NK-92 (cell line): ENCODE data around the gene FNDC8.
"Not testable (repeated sequence)": the region's sequence is repeated elsewhere in the genome, so short reads cannot be mapped to it uniquely, and the experiment has no call there.

Source experiments
- DNase-seq: peaks from one replicate; lab custom pipeline; 2025; ENCODE audit not compliant: unreplicated experiment; lab: John Stamatoyannopoulos, UW

Gene FNDC8

DNA sequence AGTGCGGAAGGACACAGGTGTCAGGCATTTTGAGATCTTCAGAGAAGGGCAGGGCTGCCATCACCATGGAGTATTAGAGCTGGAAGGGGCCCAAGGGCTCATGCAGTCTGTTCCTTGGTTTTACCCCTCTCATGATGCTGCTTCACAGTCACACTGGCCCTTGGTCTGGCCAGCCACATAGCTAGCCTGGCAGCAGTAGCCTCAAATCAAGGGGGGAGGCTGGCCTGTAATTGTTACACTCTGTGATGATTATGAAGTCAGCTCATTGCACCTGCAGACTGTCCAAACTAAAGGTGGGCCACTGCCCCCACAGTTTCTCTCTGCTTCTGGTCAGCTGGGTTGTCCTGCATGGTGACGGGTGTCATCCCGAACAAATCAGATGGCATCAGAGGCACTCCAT, at the start of gene FNDC8:
Gene FNDC8, plus strand, starts transcription at position 301 of the 400 bp plus-strand sequence. Its CDS starts 79 bp downstream, at position 380.
- no peak for DNase-seq

GRCh38 chr17:35073183-35073790, 48.1 kb upstream of the FNDC8 start:
- no peak for DNase-seq

DNA sequence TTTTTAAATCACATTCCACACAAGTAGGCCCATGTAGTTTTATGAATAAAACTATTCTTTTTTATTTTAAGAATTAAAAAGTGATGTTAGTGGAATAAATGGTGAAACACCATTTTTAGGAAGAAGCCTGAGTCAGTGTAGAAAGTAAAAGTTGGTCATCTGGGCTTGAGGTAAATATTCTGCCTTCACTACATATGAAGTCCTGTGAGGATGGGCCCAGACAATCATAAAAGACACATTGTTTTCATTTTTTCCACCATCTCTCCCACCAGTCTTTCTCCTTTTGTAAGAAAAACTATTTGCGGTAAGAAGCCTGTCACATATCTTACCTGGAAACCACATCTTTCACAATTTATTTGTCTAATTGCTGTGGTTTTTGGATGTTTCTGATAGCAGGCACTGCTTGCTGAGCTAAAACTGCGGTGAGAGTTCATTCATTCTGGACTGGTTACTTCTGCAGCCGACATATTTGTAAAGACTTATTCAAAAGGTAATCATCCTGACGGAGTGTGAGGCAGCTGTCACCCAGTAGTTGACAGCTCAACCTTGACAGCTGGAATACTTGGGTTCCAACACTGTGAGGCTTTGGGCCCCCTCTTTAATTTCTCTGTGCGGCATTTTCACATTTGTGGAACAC, 47.3 kb upstream of the FNDC8 start:
- no peak for DNase-seq

DNA sequence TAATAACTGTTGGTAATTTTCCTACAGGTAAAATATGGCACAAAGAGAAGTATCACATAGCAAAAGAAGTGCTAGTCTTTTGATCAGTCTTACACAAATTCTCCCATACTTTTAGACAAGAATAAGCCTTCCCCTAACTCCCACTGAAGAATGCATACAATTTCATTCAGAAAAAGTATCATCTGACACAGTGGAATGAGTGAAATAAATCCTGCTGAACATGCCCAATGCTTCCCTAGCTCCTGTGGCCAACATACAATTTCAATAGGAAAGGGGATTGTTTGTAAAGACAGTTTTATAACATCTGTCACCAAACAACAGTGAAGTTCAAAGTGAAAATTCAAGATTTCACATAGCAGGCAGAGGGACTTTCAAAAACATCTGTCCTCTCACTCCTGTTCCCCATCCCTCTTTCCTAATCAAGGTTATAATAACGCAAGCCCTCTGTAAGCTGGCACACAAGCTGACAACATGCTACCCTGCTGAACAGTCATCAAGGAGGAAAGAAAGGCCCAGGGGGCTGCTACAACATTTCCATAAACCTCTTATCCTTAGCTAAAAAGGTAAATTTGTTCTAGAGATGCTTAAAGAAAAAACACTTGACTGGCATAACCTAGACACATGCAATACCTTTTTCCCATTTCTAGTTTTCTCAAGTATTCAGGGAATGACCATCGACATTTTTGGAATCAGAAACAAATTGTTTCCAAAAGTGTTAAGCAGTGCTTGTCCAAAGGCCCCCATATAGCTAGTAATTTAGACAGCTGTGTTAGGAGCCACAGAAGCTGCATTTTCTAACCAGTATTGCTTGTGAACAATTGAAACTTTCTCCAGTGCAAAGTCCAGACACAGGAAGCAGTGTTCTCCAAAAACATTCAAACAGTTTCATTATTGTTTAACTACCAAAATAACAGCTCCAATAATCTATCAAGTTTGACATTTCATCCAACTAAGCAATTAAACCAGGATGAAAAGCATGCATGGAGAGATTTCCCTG, 46.4 kb upstream of the FNDC8 start:
- DNase-seq = no peak

DNA sequence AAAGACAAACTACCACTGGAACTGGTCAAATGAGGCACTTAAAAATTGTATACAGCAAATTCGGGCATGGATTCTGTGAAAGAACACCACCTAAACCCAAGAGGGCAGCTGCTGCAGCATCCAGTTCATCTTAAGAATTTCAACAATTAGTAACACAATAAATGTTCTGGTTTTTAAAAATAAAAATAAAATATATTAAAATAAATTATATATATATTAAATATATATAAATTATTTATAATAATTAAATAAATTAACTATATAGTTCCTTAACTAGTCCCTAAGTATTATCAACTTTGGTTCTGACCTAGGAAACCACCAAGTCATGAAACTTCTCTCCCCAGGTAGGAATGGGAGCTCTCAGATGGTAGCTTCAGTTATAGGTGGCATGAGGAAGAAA, 44.5 kb upstream of the FNDC8 start:
- DNase-seq = no peak

DNA sequence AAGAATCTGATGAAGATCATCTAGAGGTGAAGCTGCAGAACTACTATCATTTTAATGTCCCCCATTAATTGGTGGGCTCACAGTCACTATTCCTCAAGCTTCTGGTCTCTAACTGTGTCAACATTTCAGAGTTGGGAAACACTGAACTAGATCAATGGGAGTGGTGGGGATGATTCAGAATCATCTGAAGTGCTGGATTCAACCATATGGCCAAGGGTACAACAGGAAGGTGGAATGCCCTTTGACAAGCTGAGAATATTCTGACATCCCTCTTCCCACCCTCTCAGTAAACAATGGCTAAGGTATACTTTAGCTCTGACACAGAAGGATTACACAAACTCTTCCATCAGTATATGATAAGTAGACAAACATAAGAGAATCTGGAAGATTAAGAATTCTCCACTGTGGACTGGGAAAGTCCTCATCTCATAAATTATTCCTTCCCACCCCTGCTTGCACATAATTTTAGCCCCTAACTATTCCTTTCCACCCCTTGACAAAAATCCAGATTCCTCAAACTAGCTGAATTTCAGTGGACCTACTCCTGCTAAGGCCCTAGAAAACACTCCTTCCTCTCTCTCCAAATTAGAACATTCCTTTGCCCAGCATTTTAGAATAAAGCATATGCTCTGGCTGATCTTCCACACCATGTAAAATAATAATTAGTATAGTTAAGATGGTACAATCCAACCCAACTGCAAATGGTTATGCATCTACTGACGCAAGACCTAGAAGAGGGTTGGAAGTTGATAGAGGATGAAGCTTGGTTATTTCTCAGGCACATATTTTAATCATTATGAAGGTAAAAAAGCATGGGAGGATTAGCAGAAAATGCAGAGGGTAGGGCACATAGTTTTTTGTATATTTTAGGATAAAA, 41.6 kb upstream of the FNDC8 start:
- no peak for DNase-seq

DNA sequence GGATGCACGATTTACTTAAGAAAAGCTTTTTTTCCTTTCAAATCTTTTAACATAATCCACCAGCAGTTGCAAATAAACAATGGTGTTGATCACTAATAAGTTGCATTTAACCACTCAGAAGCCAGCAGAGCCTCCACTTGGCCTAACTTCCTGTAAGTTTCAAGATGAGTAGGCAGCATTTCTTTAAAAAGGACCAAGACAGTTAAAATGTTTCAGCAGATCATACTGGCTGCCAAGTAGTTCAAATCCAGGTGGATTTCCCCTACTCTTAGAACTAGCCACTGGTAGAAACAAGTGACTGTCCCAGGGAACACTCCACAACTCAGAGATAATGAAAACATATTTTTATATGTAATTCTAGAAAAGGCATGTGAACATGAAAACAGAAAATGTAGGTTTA, 40.9 kb upstream of the FNDC8 start:
- no peak for DNase-seq

- no peak for DNase-seq
Observed at GRCh38 chr17:35081638-35082037, 39.8 kb upstream of the FNDC8 start.

DNA sequence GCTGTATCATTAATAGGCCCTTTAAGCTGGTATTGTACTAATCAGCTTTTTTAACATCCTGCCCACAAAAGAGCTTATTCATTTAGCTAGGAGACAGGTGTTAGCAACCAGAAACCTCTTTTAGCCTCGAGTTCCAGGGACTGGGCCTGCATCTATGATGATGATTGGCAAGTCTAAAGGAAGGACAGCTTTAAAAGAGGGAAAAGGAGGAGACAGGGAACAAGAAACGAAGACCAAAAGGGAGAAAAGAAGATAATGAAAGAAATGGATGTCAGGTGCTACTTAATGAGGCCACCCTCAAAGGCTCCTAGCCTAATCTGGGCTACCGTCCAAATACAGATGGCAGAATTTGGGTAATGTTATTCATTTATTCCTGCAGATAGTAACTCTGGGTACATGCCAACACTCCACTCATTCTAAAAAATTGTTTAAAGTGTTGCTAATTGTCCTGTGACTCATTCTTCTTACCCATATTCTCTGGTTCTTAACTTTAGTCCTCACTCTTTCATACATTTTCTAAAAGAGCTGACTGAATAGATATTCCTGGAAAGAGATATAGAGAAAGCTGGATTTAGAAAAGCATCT, 39.2 kb upstream of the FNDC8 start:
- DNase-seq = no peak

DNA sequence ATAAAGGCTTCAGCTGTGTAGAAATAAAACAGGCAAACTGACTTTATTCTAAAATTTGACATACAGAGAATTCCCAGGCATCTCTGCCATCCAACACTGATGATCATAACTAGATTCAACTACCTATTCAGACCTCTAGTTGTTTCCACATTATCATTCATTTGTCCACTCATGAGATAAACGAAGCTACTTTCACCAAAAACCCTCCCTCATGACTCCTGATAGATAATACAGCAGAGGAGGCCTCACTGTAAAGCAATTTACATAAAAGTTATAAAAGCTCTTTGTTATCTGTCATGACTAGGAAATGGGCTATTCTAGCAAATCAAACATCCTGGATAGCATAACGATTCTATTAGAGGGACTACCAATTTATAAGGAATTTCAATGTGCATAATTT, 38.3 kb upstream of the FNDC8 start:
- no peak for DNase-seq

- DNase-seq = no peak
Observed at GRCh38 chr17:35084987-35085386, 36.4 kb upstream of the FNDC8 start.

- no peak for DNase-seq
Observed at GRCh38 chr17:35086164-35086563, 35.3 kb upstream of the FNDC8 start.

DNA sequence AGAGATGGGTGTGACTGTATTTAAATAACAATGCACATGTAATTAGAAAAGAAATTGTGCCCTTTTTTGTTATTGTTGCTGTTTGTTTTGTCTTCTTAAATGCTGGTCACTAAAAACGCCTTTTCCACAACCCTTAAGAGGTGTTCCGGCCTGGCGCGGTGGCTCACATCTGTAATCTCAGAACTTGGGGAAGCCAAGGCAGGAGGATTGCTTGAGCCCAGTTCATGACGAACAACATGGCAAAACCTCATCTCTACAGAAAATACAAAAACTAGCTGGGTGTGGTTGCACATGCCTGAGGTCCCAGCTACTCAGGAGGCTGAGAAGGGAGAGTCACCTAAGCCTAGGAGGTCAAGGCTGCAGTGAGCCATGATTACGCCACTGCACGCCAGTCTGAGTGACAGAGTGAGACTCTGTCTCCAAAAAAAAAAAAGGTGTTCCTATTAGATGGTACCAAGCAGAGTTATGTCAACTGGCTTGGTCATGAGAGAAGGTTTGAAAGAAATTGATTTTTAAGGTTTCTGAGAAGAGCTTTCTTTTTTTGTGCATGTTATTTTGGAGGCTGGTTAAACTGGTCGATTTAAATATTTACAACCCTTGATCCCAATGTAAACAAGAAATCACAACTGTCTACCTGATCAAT, 34.4 kb upstream of the FNDC8 start:
- DNase-seq = no peak

- no peak for DNase-seq
Observed at GRCh38 chr17:35087731-35088355, 33.6 kb upstream of the FNDC8 start.

GRCh38 chr17:35088356-35088880, 33.0 kb upstream of the FNDC8 start:
- DNase-seq = no peak

DNA sequence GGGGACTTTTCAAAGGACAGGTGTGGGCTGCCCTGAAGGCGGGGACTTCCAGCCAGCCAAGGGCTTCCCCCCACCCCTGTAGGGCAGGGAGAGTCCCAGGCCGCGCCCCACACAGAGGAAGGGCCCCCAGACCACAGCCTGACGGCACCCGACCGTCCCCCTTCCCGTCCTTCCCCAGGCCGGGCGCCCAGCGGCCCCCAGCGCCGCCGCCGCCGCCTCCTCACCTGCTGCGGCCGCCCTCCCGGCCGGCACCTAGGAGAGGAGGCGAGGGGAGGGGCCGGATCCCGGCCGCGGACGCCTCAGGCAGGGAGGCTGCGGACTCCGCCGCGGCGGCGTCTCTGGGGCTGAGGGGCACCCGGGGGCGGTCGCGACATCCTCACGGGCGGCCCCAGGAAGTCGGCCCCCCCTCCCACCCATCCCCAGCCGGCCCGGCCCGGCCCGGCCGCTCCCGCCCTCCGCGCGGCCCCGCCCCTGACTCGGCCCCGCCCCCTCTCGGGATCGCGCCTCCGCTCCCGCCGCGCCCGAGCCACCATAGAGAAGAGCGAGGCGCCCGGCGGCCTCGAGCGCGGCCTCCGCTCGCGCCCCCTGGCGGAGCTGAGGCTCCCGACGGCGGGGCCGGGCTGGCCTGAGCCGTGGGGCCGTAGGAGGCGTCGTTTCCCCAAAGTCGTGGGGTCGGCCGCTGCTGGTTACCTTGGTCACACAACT, 32.4 kb upstream of the FNDC8 start:
- DNase-seq = no peak

DNA sequence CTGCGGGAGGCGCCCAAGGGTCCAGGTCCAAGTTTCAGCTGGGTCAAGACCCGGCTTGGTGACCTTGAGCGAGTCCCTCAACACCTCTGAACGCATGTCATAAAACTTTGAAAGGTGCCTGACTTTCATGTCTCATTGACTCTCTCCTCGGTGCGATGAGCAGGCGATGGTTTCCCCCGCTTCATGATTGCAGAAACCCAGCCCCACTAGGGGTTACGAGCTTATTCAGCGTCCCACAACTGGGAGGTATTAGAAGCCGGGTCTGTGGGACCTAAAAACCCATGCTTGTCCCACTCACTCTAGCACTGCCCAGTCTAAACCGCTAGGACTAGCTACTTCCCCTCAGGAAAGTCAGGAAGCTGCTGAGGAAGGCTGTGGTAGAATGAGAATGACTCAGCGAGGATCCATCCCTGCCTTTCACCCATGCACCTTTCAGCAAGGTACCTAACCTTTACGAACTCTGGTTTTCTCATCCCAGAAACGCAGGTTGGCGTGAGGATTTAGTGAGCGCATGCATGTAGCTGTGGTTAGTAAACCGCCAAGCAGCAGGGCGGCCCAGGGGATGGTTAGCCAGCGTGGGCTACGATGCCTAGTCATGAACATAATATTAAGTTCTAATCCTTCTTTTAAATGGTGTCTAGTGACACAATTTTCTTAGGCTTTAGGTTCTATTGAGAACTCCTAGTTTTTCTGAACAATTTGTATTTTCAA, 31.7 kb upstream of the FNDC8 start:
- no peak for DNase-seq

GRCh38 chr17:35090707-35091106, 30.7 kb upstream of the FNDC8 start:
- not testable (repeated sequence) for DNase-seq
